GM18868 (cell line): ENCODE results near the gene NDUFS6.

Experiments
- ATAC-seq: cut with Tn5 transposase; IDR thresholded peaks from one replicate; pipeline ENCODE4 v1.9.1; 2021; ENCODE audit warnings: mild to moderate bottlenecking, moderate library complexity; ENCODE audit not compliant: unreplicated experiment

NDUFS6 gene

GRCh38 chr5:1801222-1801966 lies at the start of gene NDUFS6:
Gene NDUFS6 (plus strand): TSS chr5:1801407. CDS start chr5:1801418, 11 bp downstream.
- peak; percentile 57 for ATAC-seq

- no peak for ATAC-seq
Observed at GRCh38 chr5:1751864-1752822, 49.1 kb upstream of the NDUFS6 start.

GRCh38 chr5:1752881-1753280 lies 48.3 kb upstream of the NDUFS6 start:
- no peak for ATAC-seq

GRCh38 chr5:1753490-1753889 lies 47.7 kb upstream of the NDUFS6 start:
- ATAC-seq: no peak

- no peak for ATAC-seq
Observed at GRCh38 chr5:1754531-1755220, 46.5 kb upstream of the NDUFS6 start.

- ATAC-seq: no peak
Observed at GRCh38 chr5:1755321-1755949, 45.8 kb upstream of the NDUFS6 start.

- ATAC-seq: no peak
Observed at GRCh38 chr5:1756481-1756880, 44.7 kb upstream of the NDUFS6 start.

GRCh38 chr5:1757511-1757910 lies 43.7 kb upstream of the NDUFS6 start:
- ATAC-seq: no peak

DNA sequence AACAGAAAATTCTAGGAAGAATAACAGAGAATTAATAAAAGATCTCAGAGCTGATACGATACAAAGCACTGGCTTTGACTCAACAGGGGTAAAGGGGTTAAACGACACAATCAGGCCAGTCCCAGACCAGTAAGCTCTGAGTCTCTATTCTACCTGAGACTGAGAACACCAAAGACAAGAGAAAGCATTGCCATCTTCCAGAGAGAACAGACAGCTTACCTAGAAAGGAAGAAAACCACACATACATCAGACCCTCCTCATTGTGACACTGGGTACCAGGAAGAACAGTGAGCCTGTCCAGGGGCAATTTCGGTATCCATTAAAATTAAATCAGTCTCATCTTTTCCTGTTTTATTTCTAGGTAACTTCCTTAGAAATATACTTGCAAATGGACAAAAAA lies 42.6 kb upstream of the NDUFS6 start:
- no peak for ATAC-seq

DNA sequence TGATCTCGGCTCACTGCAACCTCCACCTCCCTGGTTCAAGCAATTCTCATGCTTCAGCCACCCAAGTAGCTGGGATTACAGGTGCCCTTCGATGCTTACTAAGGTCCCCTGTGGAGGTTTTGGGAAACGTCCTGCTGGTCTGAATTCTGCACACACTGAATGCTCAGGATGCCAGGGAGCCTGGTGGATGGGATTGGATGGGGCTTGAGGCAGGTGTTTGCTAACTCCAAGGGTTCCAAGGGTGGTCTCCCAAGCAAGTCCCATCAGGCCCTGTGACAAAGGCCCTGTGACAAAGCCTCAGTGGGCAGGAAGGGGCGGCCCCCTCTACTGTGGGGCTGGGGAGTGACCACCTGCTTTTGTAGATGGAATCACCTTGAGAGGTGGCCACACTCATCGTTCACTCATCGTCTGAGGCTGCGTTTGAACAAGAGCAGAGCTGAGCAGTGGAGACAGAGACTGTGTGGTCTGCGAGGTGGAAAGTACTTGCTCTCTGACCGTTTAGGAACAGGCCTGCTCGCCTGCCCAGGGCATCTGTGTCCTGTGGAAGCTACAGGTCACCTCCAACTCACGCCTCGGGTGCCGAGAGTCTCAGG lies 41.7 kb upstream of the NDUFS6 start:
- no peak for ATAC-seq

- ATAC-seq: no peak
Observed at GRCh38 chr5:1760231-1760630, 41.0 kb upstream of the NDUFS6 start.

GRCh38 chr5:1760656-1761452 lies 40.4 kb upstream of the NDUFS6 start:
- ATAC-seq: no peak

GRCh38 chr5:1761453-1761755 lies 39.8 kb upstream of the NDUFS6 start:
- ATAC-seq: no peak

DNA sequence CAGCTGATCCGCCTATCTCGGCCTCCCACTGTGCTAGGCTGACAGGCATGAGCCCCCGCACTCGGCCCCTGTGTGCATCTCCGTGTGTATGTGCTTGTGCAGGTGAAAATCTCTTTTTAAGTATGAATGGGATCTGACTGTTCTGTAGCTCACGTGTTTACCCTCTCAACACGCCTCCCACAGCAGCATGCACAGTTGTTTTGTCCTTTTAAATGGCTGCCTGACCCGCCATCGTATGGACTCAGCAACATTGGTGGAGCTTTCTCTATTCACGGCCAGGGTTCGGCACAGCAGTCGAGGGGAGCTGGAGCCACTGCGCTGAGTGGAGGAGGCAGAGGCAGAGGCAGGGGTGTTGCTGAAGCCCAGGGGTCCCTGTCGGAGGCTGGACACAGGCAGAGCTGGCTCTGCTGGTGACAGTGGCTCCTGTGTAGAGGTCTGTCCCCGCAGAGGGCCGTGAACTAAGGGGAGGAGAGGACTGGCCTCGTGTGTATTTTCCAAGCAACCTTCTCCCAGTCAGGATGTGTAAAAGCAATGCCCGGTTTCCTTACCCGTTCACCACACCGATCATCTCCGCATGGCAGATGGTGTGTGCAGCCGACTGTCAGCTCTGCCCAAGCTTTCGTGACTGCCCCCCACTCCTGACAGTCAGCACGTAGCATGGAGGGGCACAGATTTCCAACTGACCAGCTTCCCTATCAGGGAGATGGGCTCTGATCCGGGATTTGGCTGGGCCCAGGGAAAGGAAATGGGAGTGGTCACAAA lies 38.9 kb upstream of the NDUFS6 start:
- ATAC-seq: no peak

- no peak for ATAC-seq
Observed at GRCh38 chr5:1762883-1763547, 38.2 kb upstream of the NDUFS6 start.

DNA sequence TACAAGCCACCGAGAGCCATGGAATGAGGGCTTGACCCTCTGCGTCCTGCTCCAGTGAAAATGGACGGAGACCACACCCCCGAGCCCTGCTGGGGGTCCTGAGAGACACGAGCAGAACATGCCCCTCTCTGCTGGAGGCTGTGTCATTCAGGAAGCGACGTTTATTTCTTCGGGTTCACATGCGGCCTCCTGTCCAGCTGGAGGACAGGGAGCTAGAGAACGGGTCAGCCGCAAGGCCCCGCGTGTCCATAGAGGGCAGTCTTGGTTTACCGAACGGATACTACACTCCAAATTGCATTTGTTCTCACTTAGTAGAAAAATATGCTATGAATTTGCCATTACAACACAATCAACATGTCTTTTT lies 37.7 kb upstream of the NDUFS6 start:
- ATAC-seq: no peak

DNA sequence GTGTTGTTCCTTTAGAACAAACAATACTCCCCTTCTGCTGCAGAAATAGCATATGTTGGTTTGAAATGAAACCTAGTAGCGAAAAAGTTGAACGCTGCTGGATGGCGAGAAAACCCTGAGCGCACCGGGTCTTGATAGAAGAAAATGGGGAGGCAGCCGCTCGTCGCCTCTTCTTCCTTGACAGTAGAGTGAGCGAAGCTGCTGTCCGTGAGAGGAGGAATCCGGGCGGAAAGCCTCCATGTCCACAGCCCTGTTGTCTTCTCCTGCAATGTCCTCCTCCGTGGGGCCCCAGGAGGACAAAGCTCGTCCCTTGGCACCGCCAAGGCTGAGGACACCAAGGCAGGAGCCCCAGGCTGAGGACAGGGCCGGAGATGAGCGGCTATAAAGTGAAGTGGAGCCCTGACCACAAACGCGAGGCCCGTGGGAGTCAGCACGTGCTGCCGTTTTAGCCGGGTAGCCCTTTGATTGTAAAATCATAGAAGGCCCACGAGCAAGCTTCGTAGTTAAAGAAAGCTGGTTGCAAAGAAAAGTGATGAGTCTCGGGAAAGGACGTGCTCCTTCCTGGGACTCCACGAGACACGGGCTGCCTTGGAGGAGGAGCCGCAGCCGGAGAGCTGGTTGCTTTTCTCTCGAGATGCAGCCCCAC lies 37.1 kb upstream of the NDUFS6 start:
- ATAC-seq: no peak

DNA sequence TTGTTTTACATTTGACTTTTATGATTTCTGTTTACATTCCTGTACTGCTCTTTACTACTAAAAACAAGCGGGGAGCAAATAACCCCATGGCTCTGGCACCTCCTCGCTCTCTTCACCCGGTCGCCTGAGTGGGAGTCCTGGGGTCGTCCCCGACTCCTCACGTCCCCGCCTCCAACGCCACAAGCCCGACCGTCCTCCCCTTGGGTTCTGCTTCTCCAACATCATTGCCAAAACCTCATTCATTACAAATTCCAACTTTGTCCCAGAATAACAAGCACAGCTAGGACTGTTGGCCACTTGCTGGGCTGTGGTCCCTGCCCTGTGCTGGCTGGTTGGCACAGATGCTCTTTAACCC lies 36.6 kb upstream of the NDUFS6 start:
- ATAC-seq: no peak
